T-helper 9 cell (primary cell): ENCODE measurements around the gene ASB3.
"Not testable (repeated sequence)": the region's sequence is repeated elsewhere in the genome, so short reads cannot be mapped to it uniquely, and the experiment has no call there.

ENCODE experiments used
- DNase-seq: peaks from one replicate; pipeline ENCODE4 v3.0.0-alpha.2; 2020

The ASB3 gene

DNA sequence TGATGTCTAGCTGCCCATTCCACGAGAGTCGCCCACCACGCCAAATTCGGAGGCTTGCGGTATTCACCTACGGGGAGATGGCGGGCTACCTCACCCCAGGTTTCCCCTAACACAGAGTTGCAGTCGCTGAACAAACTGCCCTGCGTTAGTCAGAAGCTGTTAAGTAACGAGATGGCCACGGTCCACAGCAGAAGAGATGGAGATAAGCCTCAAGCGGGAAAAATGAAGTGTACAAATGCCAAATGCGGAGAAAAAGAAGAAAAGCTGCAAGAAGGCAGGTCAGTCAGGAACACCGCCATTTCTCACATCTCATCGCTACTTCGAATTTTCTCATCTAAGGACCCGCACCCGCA is 425 bp downstream of the ASB3 start:
- peak; percentile 11 for DNase-seq

DNA sequence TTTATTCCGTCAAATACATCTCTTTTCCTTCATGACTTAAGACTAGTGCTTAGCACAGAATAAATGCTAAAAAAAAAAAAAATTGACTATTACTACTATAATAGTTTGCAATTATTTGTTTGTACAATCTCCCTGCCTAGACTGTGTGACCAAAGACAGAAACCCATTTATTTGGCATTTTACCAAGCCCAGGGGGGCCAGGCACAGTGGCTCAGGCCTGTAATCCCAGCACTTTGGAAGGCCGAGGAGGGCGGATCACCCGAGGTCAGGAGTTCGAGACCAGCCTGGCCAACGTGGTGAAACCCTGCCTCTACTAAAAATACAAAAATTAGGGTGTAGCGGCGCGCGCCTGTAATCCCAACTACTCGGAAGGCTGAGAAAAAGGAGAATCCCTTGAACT is 1.4 kb downstream of the ASB3 start:
- no peak for DNase-seq

DNA sequence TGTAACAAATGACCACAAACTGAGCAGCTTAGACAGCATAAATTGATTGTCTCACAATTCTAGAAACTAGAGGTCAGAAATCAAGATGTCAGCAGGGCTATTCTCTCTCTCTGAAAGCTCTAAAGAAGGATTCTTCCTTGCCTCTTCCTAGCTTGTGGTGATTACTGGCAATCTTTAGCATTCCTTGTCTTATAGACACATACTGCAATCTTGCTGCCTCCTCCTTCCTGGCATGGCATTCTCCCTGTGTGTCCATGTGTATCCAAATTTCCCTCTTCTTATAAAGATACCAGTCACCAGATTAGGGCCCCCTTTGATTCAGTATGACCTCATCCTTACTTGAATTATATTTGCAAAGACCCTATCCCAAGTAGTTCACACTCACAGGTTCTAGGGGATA is 2.3 kb downstream of the ASB3 start:
- no peak for DNase-seq

DNA sequence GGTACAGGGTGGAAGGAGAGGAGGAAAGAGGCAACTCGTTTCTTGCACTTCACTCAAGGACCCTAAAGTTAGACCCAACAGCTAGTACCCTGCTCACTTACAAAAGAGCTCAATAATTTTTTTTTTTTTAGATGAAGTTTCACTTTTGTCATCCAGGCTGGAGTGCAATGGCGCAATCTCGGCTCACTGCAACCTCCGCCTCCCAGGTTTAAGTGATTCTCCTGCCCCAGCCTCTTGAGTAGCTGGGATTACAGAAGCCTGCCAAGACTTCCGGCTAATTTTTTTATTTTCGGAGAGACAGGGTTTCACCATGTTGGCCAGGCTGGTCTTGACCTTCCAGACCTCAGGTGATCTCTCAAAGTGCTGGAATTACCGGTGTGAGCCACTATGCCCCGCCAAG is 4.1 kb downstream of the ASB3 start:
- DNase-seq, result no peak

DNA sequence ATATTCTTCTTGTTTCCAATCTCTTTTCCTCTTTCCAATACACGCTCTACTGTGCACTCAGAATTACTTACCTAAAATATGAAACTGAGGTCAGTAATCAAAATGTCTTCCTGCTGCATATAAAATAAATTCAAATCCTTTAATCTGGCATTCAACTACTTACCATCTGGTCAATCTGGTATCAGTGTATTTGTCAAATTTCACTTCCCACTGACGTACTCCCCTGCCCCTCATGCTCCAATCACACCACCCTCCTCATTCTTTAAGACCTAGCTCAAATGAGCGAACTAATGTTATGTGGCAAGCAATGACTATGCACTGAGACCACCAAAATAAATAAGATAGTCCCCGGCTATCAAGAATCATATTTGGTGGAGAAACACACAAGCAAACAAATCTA is 6.7 kb downstream of the ASB3 start:
- DNase-seq, result no peak

DNA sequence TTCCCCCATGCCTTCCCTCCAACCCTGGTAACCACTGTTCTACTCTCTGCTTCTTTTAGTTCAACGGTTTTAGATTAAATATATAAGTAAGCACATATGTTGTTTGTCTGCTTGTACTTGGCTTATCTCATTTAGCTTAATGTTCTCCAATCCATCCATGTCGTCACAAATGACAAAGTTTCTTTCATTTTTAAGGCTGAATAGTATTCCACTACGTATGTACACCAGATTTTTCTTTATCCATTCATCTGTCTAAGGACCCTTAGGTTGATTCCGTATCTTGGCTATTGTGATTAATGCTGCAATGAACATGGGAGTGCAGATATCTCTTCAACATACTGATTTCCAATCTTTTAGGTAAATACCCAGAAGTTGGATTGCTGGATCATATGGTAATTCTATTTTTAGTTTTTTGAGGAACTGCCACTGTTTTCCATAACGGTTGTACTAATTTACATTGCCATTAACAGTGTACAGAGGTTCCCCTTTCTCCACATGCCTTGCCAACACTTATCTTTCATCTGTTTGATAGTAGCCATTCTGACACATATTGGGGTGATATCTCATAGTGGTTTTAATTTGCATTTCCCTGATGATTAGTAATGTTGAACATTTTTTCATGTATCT is 8.1 kb downstream of the ASB3 start:
- no peak for DNase-seq

DNA sequence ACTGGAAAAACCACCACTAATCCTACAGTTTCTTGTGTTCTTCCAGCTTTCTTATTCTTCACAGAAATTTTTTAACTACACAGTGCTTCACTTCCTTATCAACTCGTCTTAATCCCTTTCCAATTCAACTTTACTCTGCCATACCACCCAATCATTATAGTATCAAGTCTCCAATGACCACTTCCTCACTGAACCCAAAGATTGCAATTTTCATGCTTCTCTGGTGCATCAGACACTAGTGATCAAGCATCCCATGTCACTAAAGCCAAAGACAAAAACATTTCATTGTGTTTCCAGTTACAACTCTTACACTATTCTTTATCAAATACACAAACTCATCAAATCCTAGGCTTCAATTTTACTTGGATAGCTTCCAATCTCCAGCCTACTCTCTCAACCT is 9.6 kb downstream of the ASB3 start:
- no peak for DNase-seq

DNA sequence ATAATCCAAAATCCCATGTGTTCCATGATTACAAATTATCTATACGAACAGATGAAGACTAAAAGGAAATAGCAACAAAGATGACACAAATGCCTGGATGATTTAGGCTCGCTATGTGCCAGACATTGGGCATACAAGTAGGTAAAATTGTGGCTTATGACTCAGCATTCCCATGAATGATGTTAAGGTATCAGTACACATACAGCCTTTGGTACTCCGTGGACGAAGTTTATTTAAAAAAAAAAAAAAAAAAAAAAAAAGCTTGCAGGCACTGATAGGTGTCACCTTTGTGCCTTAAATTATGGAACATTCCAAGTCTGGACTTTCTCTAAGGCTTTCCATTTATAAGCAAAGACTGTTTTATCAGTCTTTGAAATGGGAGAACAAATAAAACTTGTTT is 16.5 kb downstream of the ASB3 start:
- no peak for DNase-seq

DNA sequence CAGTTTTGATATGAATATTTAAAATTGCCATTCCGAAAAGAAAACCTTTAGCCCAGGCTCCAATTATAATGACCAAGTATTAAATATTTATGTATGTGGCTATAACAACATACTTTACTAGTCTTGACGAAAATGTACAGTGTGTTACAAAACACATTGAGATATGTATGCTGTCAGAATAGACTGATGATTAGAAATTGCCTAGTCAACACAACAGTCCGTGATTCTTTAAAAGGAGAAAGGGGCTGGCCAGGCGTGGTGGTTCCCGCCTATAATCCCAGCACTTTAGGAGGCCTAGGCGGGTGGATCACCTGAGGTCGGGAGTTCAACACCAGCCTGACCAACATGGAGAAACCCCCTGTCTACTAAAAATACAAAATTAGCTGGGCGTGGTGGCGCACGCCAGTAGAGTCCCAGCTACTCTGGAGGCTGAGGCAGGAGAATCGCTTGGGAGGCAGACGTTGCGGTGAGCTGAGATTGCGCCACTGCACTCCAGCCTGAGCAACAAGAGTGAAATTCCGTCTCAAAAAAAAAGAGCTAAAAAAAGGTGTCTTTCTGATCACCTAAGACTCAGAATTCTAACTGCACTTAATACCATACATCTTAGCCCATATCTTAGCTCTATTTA is 17.3 kb downstream of the ASB3 start:
- DNase-seq, result no peak

DNA sequence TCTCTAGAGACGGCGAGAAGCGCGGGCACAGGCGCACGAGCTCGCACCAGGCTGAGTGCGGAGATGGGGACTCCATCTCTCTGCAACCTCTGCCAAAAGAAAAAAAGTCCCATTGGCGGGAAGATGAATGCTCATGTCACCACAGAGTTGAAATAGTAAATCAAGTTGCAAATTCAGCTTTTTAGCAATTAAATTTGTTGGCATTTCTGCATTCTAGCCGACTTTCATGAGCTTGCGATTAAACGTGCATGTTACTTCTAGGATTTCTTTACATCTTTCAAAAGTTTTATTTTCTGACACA is 18.6 kb downstream of the ASB3 start:
- DNase-seq, result no peak

DNA sequence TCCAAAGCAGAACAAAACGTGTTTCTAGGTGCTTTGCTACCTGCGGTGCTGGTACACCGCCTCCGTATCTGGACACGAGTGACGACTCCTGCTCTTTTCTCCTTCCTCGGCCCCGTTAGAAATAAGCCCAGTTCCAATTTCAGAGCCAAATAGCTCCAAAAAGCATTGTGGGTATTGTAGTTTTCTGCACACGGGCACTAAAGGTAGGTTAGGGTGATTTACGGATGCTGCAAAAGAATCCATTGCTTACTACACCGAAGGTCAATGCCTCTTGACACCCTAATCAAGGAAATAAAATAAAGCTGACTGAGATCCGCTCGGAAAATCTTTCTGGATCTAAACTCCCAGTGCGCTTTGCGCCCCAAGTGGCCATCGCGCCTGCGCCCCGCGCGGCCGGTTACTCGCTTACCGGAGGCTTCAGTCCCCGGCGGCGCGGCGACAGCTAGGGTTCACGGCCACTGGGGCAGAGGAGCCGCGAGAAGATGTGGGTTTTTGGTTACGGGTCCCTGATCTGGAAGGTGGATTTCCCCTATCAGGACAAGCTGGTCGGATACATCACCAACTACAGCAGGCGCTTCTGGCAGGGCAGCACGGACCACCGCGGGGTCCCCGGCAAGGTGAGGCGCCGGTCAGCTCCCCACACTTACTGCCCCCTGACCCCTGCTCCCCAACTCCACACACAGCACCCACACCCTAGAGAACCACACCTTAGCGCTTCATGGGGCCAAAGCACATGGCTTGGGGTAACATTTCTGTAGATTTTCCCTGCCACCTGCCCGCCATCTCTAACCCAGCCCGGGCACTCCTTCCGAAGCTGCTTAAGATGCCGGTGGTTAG is 19.1 kb downstream of the ASB3 start, which contains the start of gene CHAC2:
Gene CHAC2, plus strand, starts transcription at position 400 of the 837 bp plus-strand sequence. Its CDS starts 83 bp downstream, at position 483.
- peak; percentile 79 for DNase-seq

DNA sequence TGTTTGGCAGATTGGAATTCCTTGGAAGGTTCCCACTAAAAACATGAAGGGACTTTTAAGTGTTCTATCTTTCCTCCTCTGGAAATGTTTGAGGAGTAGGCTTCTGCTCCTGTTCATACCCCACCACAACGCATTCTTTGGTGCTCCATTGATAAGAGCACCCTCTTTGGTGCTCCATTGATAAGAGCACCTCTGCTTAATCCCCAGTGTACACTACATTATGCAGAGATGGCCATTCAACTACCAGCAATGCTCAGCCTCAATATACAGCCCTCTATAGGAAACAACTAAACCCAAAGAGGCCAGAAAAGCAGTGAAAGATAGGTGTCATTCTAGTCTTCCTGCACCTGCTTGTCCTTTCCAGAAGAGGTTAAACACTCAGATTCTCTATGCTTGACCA is 21.0 kb downstream of the ASB3 start:
- no peak for DNase-seq

DNA sequence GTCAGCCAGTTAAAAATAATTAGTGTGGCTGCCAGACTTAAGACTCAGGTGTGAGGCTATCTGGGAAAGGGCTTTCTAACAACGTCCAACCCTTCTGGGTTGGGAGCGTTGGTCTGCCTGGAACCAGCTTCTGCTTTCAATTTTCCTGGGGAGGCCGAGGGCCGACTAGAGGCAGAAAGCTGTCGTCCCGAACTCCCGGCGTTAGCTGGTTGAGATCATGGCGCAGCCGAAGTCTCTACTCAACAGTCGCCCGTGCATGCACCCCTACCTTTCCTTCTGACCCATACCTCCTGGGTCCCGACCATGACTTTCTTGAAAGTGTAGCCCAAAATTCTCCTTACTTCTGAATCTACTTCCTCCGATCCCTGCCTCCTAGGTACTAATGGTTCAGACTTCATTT is 29.5 kb downstream of the ASB3 start:
- not testable (repeated sequence) for DNase-seq

DNA sequence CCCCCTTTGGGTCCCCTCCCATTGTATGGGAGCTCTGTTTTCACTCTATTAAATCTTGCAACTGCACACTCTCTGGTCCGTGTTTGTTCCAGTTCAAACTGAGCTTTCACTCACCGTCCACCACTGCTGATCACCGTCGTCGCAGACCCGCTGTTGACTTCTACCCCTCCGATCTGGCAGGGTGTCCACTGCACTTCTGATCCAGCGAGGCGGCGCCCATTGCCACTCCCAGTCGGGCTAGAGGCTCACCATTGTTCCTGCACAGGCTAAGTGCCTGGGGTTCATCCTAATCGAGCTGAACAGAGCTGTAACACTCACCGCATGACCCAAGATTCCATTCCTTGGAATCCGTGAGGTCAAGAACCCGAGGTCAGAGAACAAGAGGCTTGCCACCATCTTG is 30.1 kb downstream of the ASB3 start:
- DNase-seq, result no peak

DNA sequence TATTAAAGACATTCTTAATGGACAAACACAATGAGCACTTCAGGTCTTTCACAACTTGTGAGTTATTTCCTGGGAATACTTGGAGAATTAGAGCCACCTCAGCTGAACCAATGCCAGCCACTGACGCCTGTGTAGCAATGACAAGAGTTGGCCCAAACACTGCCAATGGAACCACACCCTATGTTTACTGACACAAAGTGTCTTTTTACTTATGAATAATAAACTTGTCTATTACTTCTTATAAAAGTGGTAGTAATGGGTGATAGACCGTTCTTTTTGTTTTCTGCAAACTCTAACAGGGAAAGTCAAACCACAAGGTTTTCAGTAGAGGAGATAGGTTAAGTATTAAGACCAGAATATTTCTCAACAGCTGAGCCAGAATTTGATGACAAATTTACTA is 31.6 kb downstream of the ASB3 start:
- no peak for DNase-seq

DNA sequence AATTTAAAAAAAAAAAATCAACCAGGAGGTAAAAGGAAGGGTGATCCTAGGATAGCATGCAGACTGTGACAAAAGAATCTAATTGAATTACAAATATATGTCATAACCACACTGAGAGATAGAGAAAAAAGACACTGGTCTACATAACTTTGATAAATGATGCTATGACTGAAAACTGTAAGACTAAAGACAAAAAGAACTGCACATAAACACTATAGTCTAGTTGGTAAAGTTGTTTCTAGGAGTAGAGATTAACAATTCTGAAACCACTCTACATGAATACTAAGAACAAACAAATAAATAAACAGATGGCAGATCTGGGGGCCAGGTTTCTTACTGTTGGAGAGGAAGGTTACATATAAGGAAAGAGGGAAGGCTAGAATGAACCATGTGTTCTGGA is 33.7 kb downstream of the ASB3 start:
- no peak for DNase-seq

DNA sequence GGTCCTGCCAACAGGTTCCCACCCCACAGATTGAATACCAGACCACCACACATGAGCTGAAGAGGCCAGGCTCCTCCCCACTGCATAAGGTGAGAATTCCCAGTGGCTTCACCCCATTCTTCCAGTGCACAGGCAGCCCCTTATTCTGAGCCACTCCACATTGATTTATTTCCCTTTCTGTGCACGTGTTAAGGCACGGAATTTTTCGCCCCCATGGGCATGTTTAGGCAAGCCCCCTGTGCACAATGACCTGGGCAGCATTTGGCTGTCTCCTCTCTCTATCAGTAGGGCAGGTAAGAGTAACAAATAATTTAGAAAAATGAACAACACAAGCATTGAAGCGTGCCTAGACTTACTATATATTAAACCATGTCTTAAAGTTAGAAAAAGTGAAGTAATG is 34.4 kb downstream of the ASB3 start:
- no peak for DNase-seq

DNA sequence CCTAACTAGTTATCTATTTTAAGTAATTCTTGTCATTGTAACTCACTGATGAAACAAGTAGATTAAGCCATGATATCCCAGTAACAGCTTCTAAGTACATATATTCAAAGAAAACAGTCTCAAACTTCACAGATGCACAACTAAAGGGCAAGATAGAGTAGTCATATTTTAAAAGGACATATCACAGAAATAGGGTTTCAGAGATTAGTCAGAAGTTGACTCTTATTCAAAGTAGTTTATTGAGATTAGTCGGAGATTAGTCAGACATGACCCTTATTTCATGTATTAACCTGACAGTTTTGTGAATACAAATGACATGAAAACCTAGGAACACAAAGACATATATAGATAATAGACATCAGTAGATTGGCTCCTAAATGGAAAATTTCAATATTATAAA is 35.0 kb downstream of the ASB3 start:
- DNase-seq, result no peak

DNA sequence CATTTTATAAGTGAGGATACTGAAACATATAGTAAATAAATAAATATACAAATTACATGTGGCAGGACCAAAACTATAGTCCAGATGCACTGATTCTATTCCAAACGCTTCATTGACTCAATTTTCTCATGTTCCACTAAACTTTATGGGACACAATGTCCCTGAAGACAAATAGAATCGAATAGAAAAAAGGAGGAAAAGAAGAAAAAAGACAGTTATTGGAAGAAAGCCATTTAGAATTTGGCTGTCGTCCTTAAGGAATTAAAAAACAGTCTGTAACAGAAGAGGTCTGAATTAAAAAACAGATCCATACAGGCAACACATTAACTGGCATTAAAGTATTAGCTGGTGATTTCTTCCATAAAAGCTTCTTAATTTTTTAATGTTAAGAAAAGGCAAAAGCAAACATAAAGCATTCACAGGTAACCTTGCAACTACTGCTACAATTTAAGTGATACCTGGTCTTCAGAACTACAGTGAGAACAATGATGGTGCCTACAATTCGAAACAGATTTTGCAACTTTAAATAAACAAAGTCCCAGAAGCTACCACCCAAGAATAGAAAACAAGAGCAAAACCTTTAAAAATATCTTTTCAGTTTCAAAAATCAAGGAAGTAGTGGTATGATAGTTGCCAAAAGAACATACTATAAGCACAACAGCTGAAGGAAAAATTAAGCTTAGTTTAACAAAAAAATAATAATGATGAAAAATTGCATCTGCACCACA is 36.5 kb downstream of the ASB3 start:
- DNase-seq, result no peak

DNA sequence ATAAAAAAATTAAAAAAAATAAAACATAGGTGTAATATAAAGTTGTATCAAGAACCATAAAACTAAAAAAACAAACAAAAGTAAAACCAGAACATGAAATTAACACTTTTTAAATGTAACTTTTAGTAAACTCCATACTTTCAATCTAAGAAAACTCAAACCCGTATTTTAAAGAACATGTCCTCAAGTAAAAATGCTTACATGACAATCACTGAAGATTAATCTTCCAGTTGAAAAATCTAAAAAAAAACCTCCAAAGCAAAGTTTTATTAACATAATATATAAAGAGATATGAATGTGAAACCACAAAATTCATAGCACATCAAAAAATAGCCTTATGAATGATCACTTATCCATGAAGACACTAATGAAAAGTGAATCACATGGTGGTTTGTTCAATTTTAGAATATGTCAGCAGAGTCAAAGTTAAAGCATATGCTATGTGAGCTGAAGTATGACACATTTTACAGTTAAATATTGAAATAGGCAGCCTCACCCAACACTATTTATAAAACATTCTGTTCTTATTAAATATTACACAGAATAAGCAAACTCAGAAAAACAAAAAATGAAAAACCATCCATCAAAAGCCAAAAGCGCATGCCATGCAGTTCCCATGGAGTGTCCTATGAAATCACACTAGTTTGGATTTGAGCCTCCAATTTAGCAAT is 42.2 kb downstream of the ASB3 start:
- no peak for DNase-seq

DNA sequence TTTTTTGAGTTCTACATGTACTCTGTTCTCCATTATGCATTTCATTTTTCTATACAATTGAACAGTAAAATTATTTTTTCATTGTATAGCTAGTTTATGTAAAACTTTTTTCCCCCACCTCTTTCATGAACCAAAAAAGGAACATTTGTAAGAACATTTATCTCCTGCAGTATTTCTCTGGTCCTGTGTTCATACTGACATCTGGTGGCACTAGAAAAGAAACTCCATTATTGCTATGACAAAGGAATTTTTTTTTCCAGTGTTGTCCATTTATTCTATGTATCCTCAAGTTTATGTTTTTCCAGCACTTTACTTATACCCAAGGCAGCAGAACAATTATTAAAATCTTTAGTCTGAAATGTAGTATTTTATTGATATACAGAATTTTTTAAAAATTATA is 46.6 kb downstream of the ASB3 start:
- no peak for DNase-seq

DNA sequence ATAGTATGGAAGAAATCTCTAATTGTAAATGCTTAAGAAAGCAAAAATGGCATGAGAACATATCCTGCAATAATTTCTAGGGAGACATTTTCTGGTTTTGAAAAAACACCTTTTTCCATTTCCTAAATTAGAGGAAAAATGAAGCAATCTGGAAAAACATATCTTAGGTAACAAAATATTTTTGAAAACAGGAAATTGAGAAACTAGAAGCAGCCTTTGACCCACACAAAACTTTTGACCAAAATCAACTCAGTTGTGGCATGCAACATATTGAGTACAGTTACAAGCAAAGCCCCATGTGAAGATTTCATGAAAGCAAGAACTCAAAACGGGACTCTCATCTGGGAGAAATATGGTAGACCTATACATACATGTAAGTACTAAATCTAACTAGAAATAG is 47.7 kb downstream of the ASB3 start:
- DNase-seq, result no peak

DNA sequence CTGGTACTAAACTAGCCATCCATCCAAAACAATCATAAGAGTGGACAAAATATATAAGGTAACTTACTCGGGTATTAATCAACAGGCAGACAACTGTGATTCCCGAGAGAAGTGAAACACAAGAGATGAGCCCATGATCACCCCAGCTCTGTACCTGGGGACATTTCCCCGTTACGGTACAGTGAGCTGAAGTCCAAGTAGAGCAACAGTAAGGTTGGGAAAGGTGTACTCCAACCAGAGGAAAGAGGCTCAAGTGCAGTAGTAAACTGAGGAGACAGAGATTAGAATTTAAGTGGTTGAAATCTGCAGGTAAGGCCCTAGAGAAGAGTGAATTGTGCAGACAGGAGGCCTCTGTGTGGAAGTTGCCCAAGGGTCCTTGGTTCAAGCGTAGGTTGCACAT is 49.7 kb downstream of the ASB3 start:
- DNase-seq, result no peak
